A549 (cell line): ENCODE measurements around the gene RIPOR1. TPM values are rescaled to one million over a fixed set of nuclear protein-coding genes. Genes with fewer than 3 reads are reported as not detected.
A peak's percentile ranks its signal among the peaks of the same experiment; 100 is the strongest.

Experiments used
- ATAC-seq, 2 experiments: fragments of 200-7000 bp in 1 of 2; fragments of >200 bp in 1 of 2; cut with Nextera tagmentation in 1 of 2; cut with Tn5 transposase in 1 of 2; 3 replicates each; pipeline versions ENCODE4 v1.8.0 to v1.9.1; 2018 to 2020; ENCODE audit warnings: mild to moderate bottlenecking in 1 of 2, moderate library complexity in 1 of 2
- CTCF ChIA-PET: fragments of 300-600 bp; sonication (Branson Sonifier 250); formaldehyde crosslinking; extraction: SDS; loops from one replicate; lab custom pipeline; 2021; ENCODE audit warnings: antibody characterized with exemption, inconsistent platforms; lab: Yijun Ruan, JAX
- POLR2A ChIA-PET: fragments of 350-600 bp; formaldehyde crosslinking; extraction: SDS; loops from one replicate; lab custom pipeline; 2021; ENCODE audit warnings: antibody characterized with exemption, inconsistent platforms; lab: Yijun Ruan, JAX
- DNase-seq, 2 experiments: peaks; one replicate each; pipeline versions ENCODE4 v3.0.0 to v3.0.0-alpha.2; 2011 to 2016; ENCODE audit warnings: low read depth in 1 of 2, low spot score in 1 of 2
- FAIRE-seq: peaks from 2 replicates; lab custom pipeline; 2011; peaks lifted over from hg19 to GRCh38; lab: Jason Lieb, UNC
- H3K27ac ChIP-seq, 2 experiments: fragments of >200 bp; sonication (Bioruptor Twin); formaldehyde crosslinking; 3 replicates each; pipeline ENCODE4 v1.5.1; 2016 to 2017
- H3K4me1 ChIP-seq: fragments of >200 bp; sonication (Bioruptor Twin); formaldehyde crosslinking; 3 replicates; pipeline ENCODE4 v1.6.1; 2016
- H3K4me2 ChIP-seq: fragments of >200 bp; sonication (Bioruptor Twin); formaldehyde crosslinking; 3 replicates; pipeline ENCODE4 v1.6.1; 2016
- H3K4me3 ChIP-seq: fragments of >200 bp; sonication (Bioruptor Twin); formaldehyde crosslinking; 3 replicates; pipeline ENCODE4 v1.5.1; 2016
- H3K9me3 ChIP-seq: fragments of >200 bp; sonication (Bioruptor Twin); formaldehyde crosslinking; 3 replicates; pipeline ENCODE4 v1.6.1; 2016
- CEBPB ChIP-seq, 2 experiments: fragments of >200 bp in 1 of 2; sonication (Bioruptor Twin) in 1 of 2; formaldehyde crosslinking in 1 of 2; IDR thresholded peaks; 2 replicates each; pipeline ENCODE4 v1.6.1; 2012 to 2016
- EHMT2 ChIP-seq: fragments of 200-600 bp; sonication (generic); IDR thresholded peaks from 2 replicates; pipeline ENCODE4 v1.6.1; 2016; ENCODE audit warnings: antibody characterized with exemption, low read depth, mild to moderate bottlenecking, moderate library complexity
- FOSB ChIP-seq: fragments of 250-450 bp; sonication (Bioruptor Pico); IDR thresholded peaks from 2 replicates; pipeline ENCODE4 v1.5.0; 2020; ENCODE audit warnings: mild to moderate bottlenecking, moderate library complexity
- HDAC2 ChIP-seq: fragments of 200-600 bp; sonication (generic); IDR thresholded peaks from 2 replicates; pipeline ENCODE4 v1.6.1; 2016
- HOXA7 ChIP-seq: fragments of 250-450 bp; sonication (Bioruptor Pico); IDR thresholded peaks from 2 replicates; pipeline ENCODE4 v1.5.0; 2020; ENCODE audit warnings: mild to moderate bottlenecking, moderate library complexity
- HOXB13 ChIP-seq: fragments of 250-450 bp; sonication (Bioruptor Pico); IDR thresholded peaks from 2 replicates; pipeline ENCODE4 v1.5.0; 2020; ENCODE audit warnings: low read depth, mild to moderate bottlenecking, moderate library complexity
- JUN ChIP-seq, 2 experiments: fragments of >200 bp; sonication (Bioruptor Twin); formaldehyde crosslinking; IDR thresholded peaks; 2 replicates in 1 of 2; 3 replicates in 1 of 2; pipeline ENCODE4 v1.6.1; 2016 to 2017
- KDM1A ChIP-seq: fragments of 200-600 bp; sonication (generic); IDR thresholded peaks from 2 replicates; pipeline ENCODE4 v1.6.1; 2016; ENCODE audit warnings: low read depth, mild to moderate bottlenecking
- NR3C1 ChIP-seq: fragments of >200 bp; sonication (Bioruptor Twin); formaldehyde crosslinking; IDR thresholded peaks from 3 replicates; pipeline ENCODE4 v1.6.1; 2017
- RCOR1 ChIP-seq: fragments of 150-350 bp; IDR thresholded peaks from 2 replicates; pipeline ENCODE4 v1.6.1; 2014; ENCODE audit warnings: antibody characterized with exemption, low read length, low read depth
- SREBF2 ChIP-seq: fragments of 450-650 bp; IDR thresholded peaks from 2 replicates; pipeline ENCODE4 v1.6.1; 2014; ENCODE audit warnings: mild to moderate bottlenecking, moderate library complexity
- ZC3H11A ChIP-seq: fragments of 450-650 bp; IDR thresholded peaks from 2 replicates; pipeline ENCODE4 v1.6.1; 2014; ENCODE audit warnings: antibody characterized with exemption, mild to moderate bottlenecking
- WGBS: methylation state at CpG from one replicate; pipeline ENCODE4 v1.1.6; 2017; ENCODE audit errors: missing lambda C conversion rate; 5-methylcytosine and 5-hydroxymethylcytosine counted together
- polyA plus RNA-seq, 4 experiments: library from polyadenylated mRNA; depleted of rRNA in 3 of 4; stranded (reverse); fragments of >200 nt; fragmentation: RNase III in 1 of 4; extraction: RNeasy Plus Mini Kit Qiagen cat#74134 plus additional on column Dnase treatment in 1 of 4; gene quantifications; 2 replicates in 3 of 4; 3 replicates in 1 of 4; pipeline ENCODE4 v1.2.3, GENCODE V29; 2011 to 2017
- TF ChIP-seq, protein P1 (sequence below): fragments of >200 bp; sonication (Bioruptor Twin); formaldehyde crosslinking; IDR thresholded peaks from 2 replicates; pipeline ENCODE4 v1.6.1; 2016
- TF ChIP-seq, protein P2 (sequence below): fragments of 150-350 bp; IDR thresholded peaks from 2 replicates; pipeline ENCODE4 v1.6.1; 2014; ENCODE audit warnings: low read depth, mild to moderate bottlenecking, low read length
- TF ChIP-seq, protein P3 (sequence below): fragments of >200 bp; sonication (Bioruptor Twin); formaldehyde crosslinking; IDR thresholded peaks from 3 replicates; pipeline ENCODE4 v1.6.1; 2016
- TF ChIP-seq, protein P4 (sequence below): fragments of 250-450 bp; sonication (Bioruptor Pico); IDR thresholded peaks from 2 replicates; pipeline ENCODE4 v1.5.0; 2020; ENCODE audit warnings: low read depth, mild to moderate bottlenecking, moderate library complexity
- TF ChIP-seq, protein P5 (sequence below): IDR thresholded peaks from 2 replicates; pipeline ENCODE4 v1.6.1; 2012

RIPOR1 gene
- polyA plus RNA-seq, 2 of the 4 experiments (the other 2 are of a cell fraction), result 7.2 to 23.0 TPM

DNA sequence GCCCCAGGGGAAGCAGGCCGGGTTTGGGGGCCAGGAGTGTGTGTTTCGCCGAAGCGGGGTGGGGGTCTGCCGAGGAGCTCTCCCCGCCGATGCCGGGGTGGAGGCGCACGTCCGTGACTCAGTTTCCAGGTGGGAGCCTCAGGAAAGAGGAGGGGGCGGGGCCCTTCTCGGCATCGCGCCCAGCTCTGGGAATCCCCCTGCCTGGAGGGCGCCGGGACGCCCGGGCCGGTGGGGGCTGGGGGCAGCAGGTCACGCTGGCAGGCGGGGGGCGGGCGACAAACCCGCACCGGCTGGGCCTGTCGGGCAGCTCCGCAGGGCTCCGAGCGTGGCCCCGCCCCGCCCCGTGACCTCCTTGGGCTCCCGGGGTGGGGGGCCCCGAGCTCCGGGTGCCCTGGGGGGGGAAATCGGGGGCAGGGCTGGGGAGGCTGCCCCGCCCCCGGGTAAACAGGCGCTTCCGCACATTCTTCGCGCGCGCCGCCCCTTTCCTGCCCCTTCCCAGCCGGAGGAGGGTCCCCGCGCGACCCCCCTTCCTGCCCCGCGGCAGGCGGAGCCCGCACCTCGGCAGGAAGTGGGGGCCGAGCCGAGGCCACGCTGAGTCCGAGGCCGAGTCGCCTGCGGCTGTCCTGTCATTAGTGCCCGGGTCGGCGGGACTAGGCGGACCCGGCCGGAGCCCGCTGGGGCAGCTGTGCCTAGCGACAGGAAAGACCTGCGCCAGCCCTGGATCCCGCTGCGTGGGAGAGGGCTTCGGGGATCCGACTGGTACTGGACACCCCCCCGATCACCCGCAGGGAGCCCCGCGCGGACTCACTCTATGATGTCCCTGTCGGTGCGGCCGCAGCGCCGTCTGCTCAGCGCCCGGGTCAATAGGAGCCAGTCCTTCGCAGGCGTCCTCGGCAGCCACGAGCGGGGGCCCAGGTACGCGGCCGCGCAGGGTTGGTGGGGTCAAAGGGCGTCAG is 9.3 kb downstream of the RIPOR1 start:
- Histone ChIP-seq H3K4me1 (peaks cover 12% of the 10 kb centered on the region; the same call in 1 of the 3 replicates), H3K27ac (no peak overlapping the region), H3K4me3 (no peak overlapping the region), H3K9me3 (no peaks in the 10 kb centered on the region)
- 93% methylated on average over 37 of the region's 97 CpGs for WGBS
- POLR2A ChIA-PET, result no interaction called here
- no peak for ATAC-seq
- CTCF ChIA-PET, result interaction anchor here (0.6 to 22.1 kb wide), 6 partner anchors 8 to 22 kb away, joined by 3 to 301 read pairs (median 4); partner anchors contain the start of gene RIPOR1
- FAIRE-seq, result no peak
- no peak for TF ChIP-seq SREBF2
- no peak for TF ChIP-seq ZC3H11A
- no peak for TF ChIP-seq EHMT2
- TF ChIP-seq CEBPB (IDR thresholded peaks at IDR 0.05), result no peak
- TF ChIP-seq HOXB13 (CRISPR knock-in tag), result no peak
- no peak for TF ChIP-seq HDAC2
- no peak for TF ChIP-seq HOXA7
- TF ChIP-seq FOSB, result no peak
- TF ChIP-seq, protein P1, sequence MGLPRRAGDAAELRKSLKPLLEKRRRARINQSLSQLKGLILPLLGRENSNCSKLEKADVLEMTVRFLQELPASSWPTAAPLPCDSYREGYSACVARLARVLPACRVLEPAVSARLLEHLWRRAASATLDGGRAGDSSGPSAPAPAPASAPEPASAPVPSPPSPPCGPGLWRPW, result no peak
- no peak for TF ChIP-seq JUN (IDR thresholded peaks at IDR 0.05)
- no peak for TF ChIP-seq KDM1A
- TF ChIP-seq, protein P2, sequence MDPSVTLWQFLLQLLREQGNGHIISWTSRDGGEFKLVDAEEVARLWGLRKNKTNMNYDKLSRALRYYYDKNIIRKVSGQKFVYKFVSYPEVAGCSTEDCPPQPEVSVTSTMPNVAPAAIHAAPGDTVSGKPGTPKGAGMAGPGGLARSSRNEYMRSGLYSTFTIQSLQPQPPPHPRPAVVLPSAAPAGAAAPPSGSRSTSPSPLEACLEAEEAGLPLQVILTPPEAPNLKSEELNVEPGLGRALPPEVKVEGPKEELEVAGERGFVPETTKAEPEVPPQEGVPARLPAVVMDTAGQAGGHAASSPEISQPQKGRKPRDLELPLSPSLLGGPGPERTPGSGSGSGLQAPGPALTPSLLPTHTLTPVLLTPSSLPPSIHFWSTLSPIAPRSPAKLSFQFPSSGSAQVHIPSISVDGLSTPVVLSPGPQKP, result no peak
- TF ChIP-seq, protein P3, sequence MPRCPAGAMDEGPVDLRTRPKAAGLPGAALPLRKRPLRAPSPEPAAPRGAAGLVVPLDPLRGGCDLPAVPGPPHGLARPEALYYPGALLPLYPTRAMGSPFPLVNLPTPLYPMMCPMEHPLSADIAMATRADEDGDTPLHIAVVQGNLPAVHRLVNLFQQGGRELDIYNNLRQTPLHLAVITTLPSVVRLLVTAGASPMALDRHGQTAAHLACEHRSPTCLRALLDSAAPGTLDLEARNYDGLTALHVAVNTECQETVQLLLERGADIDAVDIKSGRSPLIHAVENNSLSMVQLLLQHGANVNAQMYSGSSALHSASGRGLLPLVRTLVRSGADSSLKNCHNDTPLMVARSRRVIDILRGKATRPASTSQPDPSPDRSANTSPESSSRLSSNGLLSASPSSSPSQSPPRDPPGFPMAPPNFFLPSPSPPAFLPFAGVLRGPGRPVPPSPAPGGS, result no peak
- no peak for TF ChIP-seq RCOR1
- no peak for TF ChIP-seq NR3C1
- TF ChIP-seq, all 56 proteins: peak for 0
- no peak for DNase-seq
- H3K4me2 ChIP-seq, result no peak overlapping the region

DNA sequence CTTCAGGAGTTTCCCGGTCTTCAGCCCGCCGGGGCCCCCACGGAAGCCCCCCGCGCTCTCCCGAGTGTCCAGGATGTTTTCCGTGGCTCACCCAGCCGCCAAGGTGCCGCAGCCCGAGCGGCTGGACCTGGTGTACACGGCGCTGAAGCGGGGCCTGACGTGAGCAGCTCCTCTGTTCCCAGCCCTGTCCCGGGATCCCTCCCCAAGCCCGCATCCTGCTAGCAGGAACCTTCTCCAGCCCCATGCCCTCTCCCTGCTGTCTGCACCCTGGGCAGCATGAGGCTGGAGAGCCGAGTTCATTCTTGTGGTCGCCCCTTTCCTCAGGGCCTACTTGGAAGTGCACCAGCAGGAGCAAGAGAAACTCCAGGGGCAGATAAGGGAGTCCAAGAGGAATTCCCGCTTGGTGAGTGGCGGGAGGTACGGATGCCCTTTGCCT is 10.1 kb downstream of the RIPOR1 start:
- WGBS, result 94% methylated on average over 20 of the region's 23 CpGs
- CTCF ChIA-PET, result interaction anchor here (1.5 to 22.1 kb wide), 4 partner anchors 9 to 121 kb away, joined by 3 to 301 read pairs (median 98); partner anchors contain the start of genes ACD and CARMIL2
- no peak overlapping the region for H3K27ac ChIP-seq
- POLR2A ChIA-PET, result no interaction called here
- H3K4me2 ChIP-seq, result no peak overlapping the region
- no peak overlapping the region for H3K4me3 ChIP-seq
- peak in 1 of 2 experiments; percentile 5; a peak in 3 of 6 replicates for ATAC-seq
- DNase-seq, result no peak
- H3K4me1 ChIP-seq, result peaks cover 9% of the 10 kb centered on the region; the same call in 1 of the 3 replicates
- no peak for FAIRE-seq
- no peak for TF ChIP-seq SREBF2
- TF ChIP-seq, protein P1, result no peak
- TF ChIP-seq, protein P4, sequence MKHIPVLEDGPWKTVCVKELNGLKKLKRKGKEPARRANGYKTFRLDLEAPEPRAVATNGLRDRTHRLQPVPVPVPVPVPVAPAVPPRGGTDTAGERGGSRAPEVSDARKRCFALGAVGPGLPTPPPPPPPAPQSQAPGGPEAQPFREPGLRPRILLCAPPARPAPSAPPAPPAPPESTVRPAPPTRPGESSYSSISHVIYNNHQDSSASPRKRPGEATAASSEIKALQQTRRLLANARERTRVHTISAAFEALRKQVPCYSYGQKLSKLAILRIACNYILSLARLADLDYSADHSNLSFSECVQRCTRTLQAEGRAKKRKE (CRISPR knock-in tag), result no peak
- TF ChIP-seq, protein P5, sequence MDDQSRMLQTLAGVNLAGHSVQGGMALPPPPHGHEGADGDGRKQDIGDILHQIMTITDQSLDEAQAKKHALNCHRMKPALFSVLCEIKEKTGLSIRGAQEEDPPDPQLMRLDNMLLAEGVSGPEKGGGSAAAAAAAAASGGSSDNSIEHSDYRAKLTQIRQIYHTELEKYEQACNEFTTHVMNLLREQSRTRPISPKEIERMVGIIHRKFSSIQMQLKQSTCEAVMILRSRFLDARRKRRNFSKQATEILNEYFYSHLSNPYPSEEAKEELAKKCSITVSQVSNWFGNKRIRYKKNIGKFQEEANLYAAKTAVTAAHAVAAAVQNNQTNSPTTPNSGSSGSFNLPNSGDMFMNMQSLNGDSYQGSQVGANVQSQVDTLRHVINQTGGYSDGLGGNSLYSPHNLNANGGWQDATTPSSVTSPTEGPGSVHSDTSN, result no peak
- TF ChIP-seq, all 56 proteins: peak for 0
- H3K9me3 ChIP-seq, result no peaks in the 10 kb centered on the region
